Caki2 (cell line): ENCODE data around the gene FAM117A. TPM values are rescaled to one million over a fixed set of nuclear protein-coding genes. Genes with fewer than 3 reads are reported as not detected.

Experiments
- DNase-seq: peaks from one replicate; pipeline ENCODE4 v3.0.0-alpha.2; 2015; ENCODE audit warnings: low read depth
- in situ Hi-C: cut with HindIII; loops from 2 replicates; pipeline ENCODE4 v1.10.0; 2016; ENCODE audit warnings: low sequenced_read_pairs, low pct_unique_long_range_greater_than_20kb, mixed read lengths
- total RNA-seq: library from RNA; depleted of rRNA; stranded (reverse); fragments of >200 nt; shearing (Covaris generic); gene quantifications from 2 replicates; pipeline ENCODE4 v1.2.3, GENCODE V29; 2014; ENCODE audit warnings: low replicate concordance; rRNA removed

Gene FAM117A
- total RNA-seq, 1 experiment from 2014 or later, result 0.44 TPM

GRCh38 chr17:49667854-49668253 is 96.1 kb downstream of the FAM117A start:
- DNase-seq, result no peak
- in situ Hi-C loops, result no loop called here

DNA sequence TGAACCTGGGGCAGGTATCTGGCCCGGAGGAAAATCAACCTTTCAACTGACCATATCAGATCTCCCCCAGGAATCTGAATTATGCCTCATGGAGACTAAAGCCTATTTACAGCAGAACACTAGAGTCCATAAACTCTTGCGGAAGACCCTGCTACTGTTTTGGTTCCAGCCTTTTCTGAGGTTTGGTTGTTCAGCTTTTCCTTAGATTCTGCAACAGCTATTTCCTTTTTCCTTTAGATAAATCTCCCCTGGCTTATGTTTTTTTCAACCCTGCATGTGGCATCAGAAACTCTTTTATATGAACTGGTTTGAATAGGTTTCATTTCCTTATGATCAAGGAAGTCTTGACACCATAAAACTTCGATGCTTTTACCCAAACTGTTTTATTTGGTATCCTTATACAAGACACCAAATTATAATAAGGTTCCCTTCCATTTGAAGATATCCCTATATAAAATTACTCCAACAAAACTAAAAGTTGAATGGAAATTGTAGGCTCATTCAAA is 99.2 kb downstream of the FAM117A start:
- no peak for DNase-seq
- in situ Hi-C loops, result no loop called here

Other genes starting within 250 kb of the FAM117A start
- 0.27 TPM in 1 of 2 replicates, not detected in the other for gene NXPH3, start 188.3 kb downstream of the FAM117A start, total RNA-seq
- 36.7 and 68.6 TPM in 2 replicates for gene SPOP, start 86.0 kb downstream of the FAM117A start, total RNA-seq
- 78.0 and 106 TPM in 2 replicates for gene SLC35B1, start 56.2 kb downstream of the FAM117A start, total RNA-seq
- 26.7 and 37.4 TPM in 2 replicates for gene KAT7, start 24.6 kb upstream of the FAM117A start, total RNA-seq
- gene TAC4, start 83.9 kb upstream of the FAM117A start, total RNA-seq, result not detected in 2 replicates
- gene DLX4, start 205.1 kb upstream of the FAM117A start, total RNA-seq, result 0.52 TPM in 1 of 2 replicates, not detected in the other
- not detected in 2 replicates for gene DLX3, start 231.1 kb upstream of the FAM117A start, total RNA-seq